OCI-LY1 (cell line): ENCODE results near the gene ARID3C.
A peak's percentile ranks its signal among the peaks of the same experiment; 100 is the strongest.
"Not testable (repeated sequence)": the region's sequence is repeated elsewhere in the genome, so short reads cannot be mapped to it uniquely, and the experiment has no call there.

Experiments used
- H2AFZ ChIP-seq: fragments of 200-600 bp; sonication (generic), shearing (Covaris generic); 2 replicates; pipeline ENCODE4 v1.6.0; 2014; ENCODE audit warnings: antibody characterized with exemption, mild to moderate bottlenecking, low read length
- H3F3A ChIP-seq: fragments of 200-600 bp; sonication (generic), shearing (Covaris generic); 2 replicates; pipeline ENCODE4 v1.6.0; 2014; ENCODE audit warnings: mild to moderate bottlenecking, antibody characterized with exemption, low read length, moderate library complexity; ENCODE audit not compliant: insufficient read depth
- H3K27ac ChIP-seq: fragments of 200-600 bp; sonication (generic); 2 replicates; pipeline ENCODE4 v1.5.1; 2014; ENCODE audit warnings: low read length, mixed run types, mild to moderate bottlenecking, low read depth; ENCODE audit not compliant: poor library complexity, severe bottlenecking
- H3K27me3 ChIP-seq: fragments of 200-600 bp; sonication (generic); 2 replicates; pipeline ENCODE4 v1.6.0; 2014; ENCODE audit warnings: antibody characterized with exemption, mild to moderate bottlenecking, low read length, moderate library complexity; ENCODE audit not compliant: insufficient read depth
- H3K36me3 ChIP-seq: fragments of 200-600 bp; sonication (generic); 2 replicates; pipeline ENCODE4 v1.6.1; 2014; ENCODE audit warnings: mild to moderate bottlenecking, antibody characterized with exemption, low read length, moderate library complexity, mixed read lengths; ENCODE audit not compliant: insufficient read depth
- H3K4me1 ChIP-seq: fragments of 200-600 bp; sonication (generic); 2 replicates; pipeline ENCODE4 v1.5.1; 2014; ENCODE audit warnings: mild to moderate bottlenecking, low read length, moderate library complexity; ENCODE audit not compliant: insufficient read depth, severe bottlenecking
- H3K4me2 ChIP-seq: fragments of 200-600 bp; sonication (generic), shearing (Covaris generic); 2 replicates; pipeline ENCODE4 v1.6.1; 2014; ENCODE audit warnings: low read length
- H3K4me3 ChIP-seq: fragments of 200-600 bp; sonication (generic); 2 replicates; pipeline ENCODE4 v1.5.1; 2014; ENCODE audit warnings: low read length, low read depth, mild to moderate bottlenecking, mixed read lengths; ENCODE audit not compliant: poor library complexity, severe bottlenecking
- H3K79me2 ChIP-seq: fragments of 200-600 bp; shearing (Covaris generic); 2 replicates; pipeline ENCODE4 v1.6.1; 2016; ENCODE audit warnings: mixed run types, low read length, mixed read lengths; ENCODE audit not compliant: insufficient read depth
- H3K9ac ChIP-seq: fragments of 200-600 bp; sonication (generic), shearing (Covaris generic); 2 replicates; pipeline ENCODE4 v1.6.1; 2014; ENCODE audit warnings: mild to moderate bottlenecking, low read length, mixed read lengths
- H3K9me2 ChIP-seq: fragments of 200-600 bp; sonication (generic), shearing (Covaris generic); 2 replicates; pipeline ENCODE4 v1.6.1; 2014; ENCODE audit warnings: low read depth, mild to moderate bottlenecking, low read length, mixed read lengths
- H3K9me3 ChIP-seq: fragments of 200-600 bp; shearing (Covaris generic); 2 replicates; pipeline ENCODE4 v1.6.1; 2014; ENCODE audit warnings: low read length, mixed read lengths
- H4K20me1 ChIP-seq: fragments of 200-600 bp; sonication (generic), shearing (Covaris generic); 2 replicates; pipeline ENCODE4 v1.6.0; 2016; ENCODE audit warnings: mild to moderate bottlenecking, low read length; ENCODE audit not compliant: insufficient read depth
- EZH2 ChIP-seq: fragments of 200-600 bp; sonication (generic), shearing (Covaris generic); IDR thresholded peaks from 2 replicates; pipeline ENCODE4 v1.8.0; 2017; ENCODE audit warnings: borderline replicate concordance, mixed run types, mild to moderate bottlenecking, antibody characterized with exemption, low read length, moderate library complexity, mixed read lengths
- TF ChIP-seq, protein P1 (sequence below): fragments of 200-600 bp; sonication (generic), shearing (Covaris generic); IDR thresholded peaks from 2 replicates; pipeline ENCODE4 v1.5.1; 2017; ENCODE audit warnings: mild to moderate bottlenecking, antibody characterized with exemption, low read length, moderate library complexity, mixed read lengths

The ARID3C gene

GRCh38 chr9:34646211-34647083 lies 17.6 kb upstream of the ARID3C start, which contains the start of gene GALT:
TSS of gene GALT (plus strand) at chr9:34646675. CDS start at chr9:34646705, 30 bp downstream.
- Histone ChIP-seq H3K36me3 (peaks cover 33% of the 10 kb centered on the region), H3K79me2 (no peaks in the 10 kb centered on the region), H3K27ac (peak within 1 kb of the TSS; percentile 32), H3K9me2 (no peaks in the 10 kb centered on the region), H3K4me2 (peak within 1 kb of the TSS; percentile 87), H3F3A (no peaks in the 10 kb centered on the region), H3K9ac (peak within 1 kb of the TSS; percentile 87), H3K27me3 (no peaks in the 10 kb centered on the region), H3K4me1 (peaks cover 19% of the 10 kb centered on the region), H2AFZ (no peak within 1 kb of the TSS), H3K9me3 (no peaks in the 10 kb centered on the region), H3K4me3 (peak within 1 kb of the TSS; percentile 77), H4K20me1 (no peaks in the 10 kb centered on the region)
- TF ChIP-seq, protein P1, sequence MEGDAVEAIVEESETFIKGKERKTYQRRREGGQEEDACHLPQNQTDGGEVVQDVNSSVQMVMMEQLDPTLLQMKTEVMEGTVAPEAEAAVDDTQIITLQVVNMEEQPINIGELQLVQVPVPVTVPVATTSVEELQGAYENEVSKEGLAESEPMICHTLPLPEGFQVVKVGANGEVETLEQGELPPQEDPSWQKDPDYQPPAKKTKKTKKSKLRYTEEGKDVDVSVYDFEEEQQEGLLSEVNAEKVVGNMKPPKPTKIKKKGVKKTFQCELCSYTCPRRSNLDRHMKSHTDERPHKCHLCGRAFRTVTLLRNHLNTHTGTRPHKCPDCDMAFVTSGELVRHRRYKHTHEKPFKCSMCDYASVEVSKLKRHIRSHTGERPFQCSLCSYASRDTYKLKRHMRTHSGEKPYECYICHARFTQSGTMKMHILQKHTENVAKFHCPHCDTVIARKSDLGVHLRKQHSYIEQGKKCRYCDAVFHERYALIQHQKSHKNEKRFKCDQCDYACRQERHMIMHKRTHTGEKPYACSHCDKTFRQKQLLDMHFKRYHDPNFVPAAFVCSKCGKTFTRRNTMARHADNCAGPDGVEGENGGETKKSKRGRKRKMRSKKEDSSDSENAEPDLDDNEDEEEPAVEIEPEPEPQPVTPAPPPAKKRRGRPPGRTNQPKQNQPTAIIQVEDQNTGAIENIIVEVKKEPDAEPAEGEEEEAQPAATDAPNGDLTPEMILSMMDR = peak; percentile 85
- no peak for TF ChIP-seq EZH2

DNA sequence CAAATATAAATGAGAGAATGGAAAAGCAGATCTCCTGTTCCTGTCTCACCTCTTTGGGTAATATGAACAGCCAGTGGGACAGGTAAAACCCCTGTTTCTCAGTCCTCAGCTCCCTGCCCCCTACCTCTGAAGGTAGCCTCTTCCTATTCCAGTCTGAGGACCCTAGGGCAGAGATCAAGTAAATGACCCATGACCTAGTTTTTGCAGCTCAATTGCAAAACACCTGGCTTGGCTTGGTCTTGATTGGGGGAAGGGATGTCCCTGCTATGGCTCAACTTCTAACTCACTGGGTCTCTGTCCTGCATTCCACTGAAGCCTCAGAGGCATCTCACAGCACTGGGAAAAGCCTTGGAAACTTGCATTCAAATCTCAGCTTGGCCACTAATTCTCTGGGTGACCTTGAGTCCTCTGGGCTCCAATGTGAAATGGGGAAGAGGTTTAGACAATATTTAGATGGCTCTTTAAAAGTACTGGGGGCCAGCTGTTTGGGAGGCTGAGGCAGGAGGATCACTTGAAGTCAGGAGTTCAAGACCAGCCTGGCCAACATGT lies 16.0 kb upstream of the ARID3C start:
- H4K20me1 ChIP-seq = no peaks in the 10 kb centered on the region
- no peaks in the 10 kb centered on the region for H3K9me2 ChIP-seq
- peaks cover 18% of the 10 kb centered on the region for H3K4me1 ChIP-seq
- H3K9ac ChIP-seq = no peak overlapping the region
- H3K27me3 ChIP-seq = no peaks in the 10 kb centered on the region
- no peak for TF ChIP-seq EZH2
- TF ChIP-seq, protein P1 = no peak
- H3F3A ChIP-seq = no peaks in the 10 kb centered on the region
- H3K9me3 ChIP-seq = no peaks in the 10 kb centered on the region
- peaks cover 21% of the 10 kb centered on the region for H3K36me3 ChIP-seq
- H3K4me2 ChIP-seq = no peak overlapping the region
- H3K4me3 ChIP-seq = no peak overlapping the region
- no peaks in the 10 kb centered on the region for H3K79me2 ChIP-seq
- H2AFZ ChIP-seq = no peak overlapping the region
- no peak overlapping the region for H3K27ac ChIP-seq

DNA sequence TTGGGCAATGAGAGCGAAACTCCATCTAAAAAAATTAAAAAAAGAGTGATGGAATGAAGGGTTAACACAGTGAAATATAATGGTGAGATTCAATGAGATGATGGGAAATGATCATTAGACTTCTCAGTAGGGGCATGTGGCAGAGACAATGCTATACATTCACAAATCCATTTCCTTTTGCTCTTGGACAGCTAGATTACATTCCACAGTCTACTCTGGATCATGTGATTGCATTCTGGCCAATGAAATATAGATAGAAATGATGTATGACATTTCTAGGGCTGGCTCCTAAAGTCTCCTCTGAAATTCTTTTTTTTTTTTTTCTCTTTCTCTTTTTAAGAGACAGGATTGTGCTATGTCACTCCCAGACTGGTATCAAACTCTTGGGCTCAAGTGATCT lies 13.8 kb upstream of the ARID3C start:
- no peak overlapping the region for H2AFZ ChIP-seq
- H3K79me2 ChIP-seq = no peaks in the 10 kb centered on the region
- H4K20me1 ChIP-seq = no peaks in the 10 kb centered on the region
- TF ChIP-seq EZH2 = no peak
- TF ChIP-seq, protein P1 = no peak
- H3F3A ChIP-seq = no peaks in the 10 kb centered on the region
- no peak overlapping the region for H3K4me2 ChIP-seq
- H3K27me3 ChIP-seq = no peaks in the 10 kb centered on the region
- H3K9me2 ChIP-seq = no peaks in the 10 kb centered on the region
- no peak overlapping the region for H3K27ac ChIP-seq
- H3K4me3 ChIP-seq = no peak overlapping the region
- H3K9me3 ChIP-seq = no peaks in the 10 kb centered on the region
- H3K4me1 ChIP-seq = peaks cover 23% of the 10 kb centered on the region
- H3K36me3 ChIP-seq = no peaks in the 10 kb centered on the region
- no peak overlapping the region for H3K9ac ChIP-seq

GRCh38 chr9:34639322-34639721 lies 10.5 kb upstream of the ARID3C start:
- not testable (repeated sequence) for H2AFZ ChIP-seq, H3K9ac ChIP-seq, H3F3A ChIP-seq, H3K4me3 ChIP-seq, H3K9me2 ChIP-seq, H3K4me2 ChIP-seq, H3K27ac ChIP-seq, H3K27me3 ChIP-seq, H3K9me3 ChIP-seq, H4K20me1 ChIP-seq
- H3K79me2 ChIP-seq = peaks cover 13% of the 10 kb centered on the region; the same call in 1 of the 2 replicates
- peaks cover 17% of the 10 kb centered on the region for H3K36me3 ChIP-seq
- H3K4me1 ChIP-seq = peaks cover 24% of the 10 kb centered on the region
